GM12892 (cell line): ENCODE measurements around the gene LCE1B.

Experiments used
- DNase-seq: peaks from one replicate; pipeline ENCODE4 v3.0.0; 2011; ENCODE audit not compliant: insufficient read length
- FAIRE-seq: peaks from 2 replicates; lab custom pipeline; 2011; peaks lifted over from hg19 to GRCh38; lab: Jason Lieb, UNC
- POLR2A ChIP-seq: IDR thresholded peaks from 2 replicates; pipeline ENCODE4 v1.6.1; 2011; ENCODE audit warnings: low read depth, low read length, control low read depth
- POLR2AphosphoS5 ChIP-seq: IDR thresholded peaks from 2 replicates; pipeline ENCODE4 v1.6.1; 2011; ENCODE audit warnings: low read depth, low read length, control low read depth
- TAF1 ChIP-seq: IDR thresholded peaks from 2 replicates; pipeline ENCODE4 v1.6.1; 2011; ENCODE audit warnings: low read depth, mild to moderate bottlenecking, control low read depth, low read length, borderline replicate concordance

Gene LCE1B

GRCh38 chr1:152811050-152811449 lies 721 bp upstream of the LCE1B start:
- FAIRE-seq: no peak
- TF ChIP-seq POLR2A (no peak), TAF1 (no peak), POLR2AphosphoS5 (no peak)

GRCh38 chr1:152817309-152817708 lies 5.5 kb downstream of the LCE1B start:
- DNase-seq (no peak), FAIRE-seq (no peak)
- TF ChIP-seq POLR2AphosphoS5: no peak
- no peak for TF ChIP-seq TAF1
- no peak for TF ChIP-seq POLR2A

More at GRCh38 chr1:152811050-152811449, 721 bp upstream of the LCE1B start:
- no peak for DNase-seq

- DNase-seq (no peak), FAIRE-seq (no peak)
- TF ChIP-seq TAF1 (no peak), POLR2AphosphoS5 (no peak), POLR2A (no peak)
These were observed 11.5 kb downstream of the LCE1B start for GRCh38 chr1:152823294-152823693.

- FAIRE-seq (no peak), DNase-seq (no peak)
- TF ChIP-seq POLR2AphosphoS5: no peak
- no peak for TF ChIP-seq POLR2A
These were observed 13.2 kb downstream of the LCE1B start for GRCh38 chr1:152824964-152825363.

GRCh38 chr1:152827173-152827572 lies 15.4 kb downstream of the LCE1B start, which contains the start of gene LCE1A:
TSS of gene LCE1A (plus strand) at chr1:152827473. CDS start at chr1:152827473, 0 bp downstream.
- FAIRE-seq (no peak), DNase-seq (no peak)
- TF ChIP-seq POLR2A (no peak), TAF1 (no peak), POLR2AphosphoS5 (no peak)

- no peak for DNase-seq
- no peak for FAIRE-seq
- no peak for TF ChIP-seq POLR2AphosphoS5
- TF ChIP-seq POLR2A: no peak
- TF ChIP-seq TAF1: no peak
These were observed 25.1 kb downstream of the LCE1B start for GRCh38 chr1:152836870-152837269.

- DNase-seq: no peak
- no peak for FAIRE-seq
- TF ChIP-seq POLR2AphosphoS5 (no peak), TAF1 (no peak), POLR2A (no peak)
These were observed 30.8 kb downstream of the LCE1B start, which contains the start of gene LCE6A for GRCh38 chr1:152842556-152842955. TSS of gene LCE6A (plus strand) at chr1:152842856. CDS start at chr1:152843521, 665 bp downstream.

- no peak for DNase-seq
- FAIRE-seq: no peak
- no peak for TF ChIP-seq POLR2A
- TF ChIP-seq POLR2AphosphoS5: no peak
- no peak for TF ChIP-seq TAF1
These were observed 43.9 kb downstream of the LCE1B start for GRCh38 chr1:152855661-152856060.

GRCh38 chr1:152858062-152858461 lies 46.3 kb downstream of the LCE1B start:
- TF ChIP-seq POLR2A: no peak
- DNase-seq (no peak), FAIRE-seq (no peak)

GRCh38 chr1:152859696-152860095 lies 47.9 kb downstream of the LCE1B start, which contains the start of gene LCE7A:
TSS of gene LCE7A (plus strand) at chr1:152859996. CDS start at chr1:152860698, 702 bp downstream.
- FAIRE-seq: no peak
- TF ChIP-seq TAF1 (no peak), POLR2AphosphoS5 (no peak), POLR2A (no peak)
- no peak for DNase-seq

GRCh38 chr1:152860129-152860528 lies 48.4 kb downstream of the LCE1B start:
- TF ChIP-seq TAF1 (no peak), POLR2AphosphoS5 (no peak), POLR2A (no peak)
- DNase-seq (no peak), FAIRE-seq (no peak)

GRCh38 chr1:152861374-152861773 lies 49.6 kb downstream of the LCE1B start:
- FAIRE-seq: no peak
- TF ChIP-seq POLR2AphosphoS5 (no peak), TAF1 (no peak), POLR2A (no peak)
- DNase-seq: no peak
